HG02885 (cell line): ENCODE data around the gene SNORC.
"Not testable (repeated sequence)": the region's sequence is repeated elsewhere in the genome, so short reads cannot be mapped to it uniquely, and the experiment has no call there.

Experiments used
- ATAC-seq: cut with Tn5 transposase; IDR thresholded peaks from one replicate; pipeline ENCODE4 v1.9.1; 2021; ENCODE audit warnings: mild to moderate bottlenecking; ENCODE audit not compliant: unreplicated experiment, poor library complexity

SNORC gene

GRCh38 chr2:232870018-232870765, at the start of gene SNORC:
SNORC (plus strand) TSS chr2:232870264; CDS start chr2:232870342, 78 bp downstream.
- no peak for ATAC-seq

GRCh38 chr2:232829988-232830387, 40.1 kb upstream of the SNORC start:
- no peak for ATAC-seq

DNA sequence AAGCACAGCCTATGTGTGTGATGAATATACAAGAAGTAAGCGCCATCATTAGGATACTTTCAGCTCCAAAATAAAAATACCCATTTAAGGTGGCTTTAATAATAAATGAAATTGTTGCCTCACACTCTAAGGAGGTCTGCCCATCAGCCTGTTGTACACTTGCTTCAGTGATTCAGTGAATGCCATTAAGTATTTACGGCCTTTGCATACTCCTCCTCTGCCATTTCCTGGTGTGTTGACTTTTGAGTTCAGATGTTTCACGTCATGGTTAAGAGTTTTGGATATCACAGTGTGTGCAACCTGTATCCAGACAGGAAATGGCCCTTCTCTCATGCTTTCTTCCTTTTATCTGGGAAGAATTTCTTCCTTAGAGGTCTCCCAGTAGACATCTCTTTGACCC, 38.6 kb upstream of the SNORC start:
- no peak for ATAC-seq

- no peak for ATAC-seq
Measured at GRCh38 chr2:232833830-232834229, 36.2 kb upstream of the SNORC start.

DNA sequence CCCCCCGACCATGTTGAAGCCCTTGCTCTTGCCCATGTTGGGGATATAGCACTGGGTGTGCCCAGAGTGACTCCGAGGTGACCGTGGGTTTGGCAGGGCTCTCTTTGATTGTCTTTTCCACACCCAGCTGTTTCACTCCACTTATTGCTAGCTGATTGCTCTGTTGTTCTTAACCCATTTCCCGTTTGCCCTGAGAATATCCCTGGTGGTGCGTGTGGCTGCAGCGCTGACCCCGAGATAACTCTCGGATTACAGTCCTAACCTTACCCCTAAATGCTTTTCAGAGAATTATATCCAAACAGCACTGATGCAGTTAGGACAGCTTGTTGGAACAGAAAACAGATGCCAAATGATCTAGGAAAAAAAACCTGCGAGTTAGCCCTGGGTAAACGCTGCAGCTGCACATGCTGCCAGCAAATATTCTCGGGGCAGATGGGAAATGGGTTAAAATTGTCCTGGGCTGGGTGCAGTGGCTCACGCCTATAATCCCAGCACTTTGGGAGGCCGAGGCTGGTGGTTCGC, 34.3 kb upstream of the SNORC start:
- no peak for ATAC-seq

GRCh38 chr2:232836934-232837333, 33.1 kb upstream of the SNORC start:
- no peak for ATAC-seq

DNA sequence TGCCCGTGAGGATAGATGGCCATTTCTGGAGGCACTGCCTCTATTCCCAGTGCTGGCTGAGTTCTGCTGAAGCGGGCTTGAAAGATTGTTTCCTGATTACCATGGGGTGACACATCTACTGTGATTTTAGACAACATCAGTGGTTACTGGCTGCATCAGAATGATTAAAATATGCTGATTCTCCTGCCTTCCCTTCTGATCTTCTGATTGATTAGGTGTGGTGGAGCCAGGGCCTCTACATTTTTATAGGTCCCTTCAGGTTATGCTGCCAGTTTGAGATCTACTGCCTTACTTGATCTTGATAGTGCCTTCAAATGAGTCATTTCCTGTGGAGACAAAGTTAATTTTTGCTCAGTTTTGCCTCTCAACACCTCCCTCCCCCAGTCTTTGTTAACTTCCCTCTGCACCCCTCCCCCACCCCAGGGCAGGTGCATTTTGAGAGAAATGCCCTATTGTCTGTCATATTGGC, 31.6 kb upstream of the SNORC start:
- ATAC-seq = no peak

- no peak for ATAC-seq
Measured at GRCh38 chr2:232839411-232840079, 30.5 kb upstream of the SNORC start.

GRCh38 chr2:232842689-232843088, 27.4 kb upstream of the SNORC start:
- ATAC-seq = no peak

- ATAC-seq = no peak
Measured at GRCh38 chr2:232843834-232844233, 26.2 kb upstream of the SNORC start.

GRCh38 chr2:232846055-232846454, 24.0 kb upstream of the SNORC start:
- no peak for ATAC-seq

- ATAC-seq = no peak
Measured at GRCh38 chr2:232850039-232850438, 20.0 kb upstream of the SNORC start.

GRCh38 chr2:232852081-232852480, 18.0 kb upstream of the SNORC start:
- not testable (repeated sequence) for ATAC-seq

- ATAC-seq = no peak
Measured at GRCh38 chr2:232852676-232853075, 17.4 kb upstream of the SNORC start.

DNA sequence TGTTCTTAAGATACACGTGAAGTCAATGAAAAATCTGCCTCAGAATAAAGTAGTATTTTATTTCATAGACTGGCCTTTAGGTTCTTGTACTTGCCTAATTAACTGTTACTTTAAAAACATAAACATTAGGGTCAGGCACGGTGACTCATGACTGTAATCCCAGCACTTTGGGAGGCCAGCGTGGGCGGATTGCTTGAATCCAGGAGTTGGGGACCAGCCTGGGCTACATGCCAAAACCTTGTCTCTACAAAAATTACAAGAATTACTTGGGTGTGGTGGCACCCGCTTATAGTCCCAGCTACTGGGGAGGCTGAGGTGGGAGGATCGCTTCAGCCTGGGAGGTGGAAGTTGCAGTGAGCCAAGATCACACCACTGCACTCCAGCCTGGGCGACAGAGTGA, 16.0 kb upstream of the SNORC start:
- ATAC-seq = no peak

DNA sequence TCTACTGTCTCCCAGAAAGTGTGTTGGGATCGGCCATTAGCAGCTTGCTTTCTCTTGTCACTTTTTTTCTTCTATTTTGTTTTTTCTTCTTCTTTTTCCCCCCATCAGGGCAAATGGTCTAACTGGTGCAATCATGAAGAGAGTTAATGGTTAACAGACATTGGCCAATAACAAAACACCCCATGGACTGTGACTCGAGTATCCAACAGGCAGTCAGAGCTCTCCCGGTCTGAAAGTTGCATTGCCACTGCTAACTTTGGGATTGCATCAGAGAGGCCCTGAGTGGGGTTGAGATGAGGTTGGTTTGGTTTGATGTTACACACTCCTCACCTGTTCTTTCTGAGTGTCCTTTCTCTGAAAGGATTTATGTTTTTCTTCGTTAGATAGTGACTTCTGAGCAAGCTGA, 12.9 kb upstream of the SNORC start:
- ATAC-seq = no peak

GRCh38 chr2:232859385-232859916, 10.6 kb upstream of the SNORC start:
- no peak for ATAC-seq

GRCh38 chr2:232860593-232861241, 9.3 kb upstream of the SNORC start:
- no peak for ATAC-seq

DNA sequence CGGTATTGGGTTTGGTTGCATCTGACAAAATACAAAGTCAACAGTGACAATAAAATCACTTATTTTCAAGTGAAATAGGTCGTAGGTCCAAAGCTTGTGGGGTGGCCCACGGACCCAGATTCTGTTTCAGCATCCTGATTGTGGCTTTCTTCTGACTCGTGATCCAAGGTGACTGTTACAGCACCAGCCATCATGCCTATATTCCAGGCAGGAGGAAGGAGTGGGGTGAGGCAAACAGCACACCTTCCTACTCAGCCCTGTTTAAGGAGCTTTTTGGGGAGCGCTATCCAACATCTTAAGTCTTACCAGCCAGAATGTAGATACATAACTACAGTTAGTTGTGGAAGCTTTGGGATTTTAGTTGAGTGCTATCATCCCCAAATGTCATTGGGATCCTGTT, 8.7 kb upstream of the SNORC start:
- no peak for ATAC-seq

DNA sequence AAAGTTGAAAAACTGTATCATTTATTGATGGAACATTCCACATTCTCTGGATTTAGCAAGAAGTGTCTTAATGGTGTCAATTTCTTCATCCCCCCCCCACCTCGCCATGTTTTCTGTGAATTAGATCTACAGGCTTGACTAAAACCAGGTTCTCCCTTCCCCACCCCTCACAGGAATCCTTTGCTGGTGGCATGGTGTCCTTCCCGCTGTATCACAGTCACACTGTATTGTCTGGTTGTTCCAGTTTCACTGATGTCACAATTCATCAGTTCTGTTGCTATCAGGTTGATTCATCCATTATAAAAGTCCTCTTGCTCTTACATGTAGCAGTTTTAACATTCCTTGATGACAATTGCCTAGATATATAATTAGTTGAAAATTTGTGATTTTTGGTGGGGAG, 6.1 kb upstream of the SNORC start:
- no peak for ATAC-seq

GRCh38 chr2:232865165-232865564, 4.9 kb upstream of the SNORC start:
- ATAC-seq = no peak
